Right cardiac atrium (tissue), 5 donors: ENCODE measurements around the gene PROS1. TPM values are rescaled to one million over a fixed set of nuclear protein-coding genes. Genes with fewer than 3 reads are reported as not detected.

Experiments used
- polyA plus RNA-seq: library from polyadenylated mRNA; stranded (reverse); fragments of 200-250 nt; gene quantifications from one replicate; pipeline ENCODE4 v1.2.3, GENCODE V29; 2013
- total RNA-seq, 4 donors: library from RNA; stranded (reverse); fragmentation: NEBNext Ultra II Directional; extraction: Animal tissue kit (Norgen Biotek cat#: 25700); gene quantifications; one replicate each; pipeline ENCODE4 v1.2.1, GENCODE V29; 2021
- donor health status: healthy with polysubstance abuse.
- donor health status: DM: no; HTN: yes; CAD: no.
- donor health status: DM: no; HTN: no; CAD: no.
- donor health status: DM: no; HTN: yes; CAD: no; lungs with severe emphysema.
- donor health status: DM: yes; HTN: yes; CAD: no.

PROS1 gene
- total and polyA plus RNA-seq, 5 donors: 48.3 to 89.7 (median 76.4) TPM

Other genes with a start within 250 kb of the PROS1 start
- 10 to 100 TPM in 1 of 4 donors, 1 to 10 TPM in 3; 5.9 to 10.1 (median 7.6) TPM for gene ARL13B, start 6.3 kb upstream of the PROS1 start, total RNA-seq
- 3.4 TPM for gene ARL13B, start 6.3 kb upstream of the PROS1 start, polyA plus RNA-seq
- gene STX19, start 54.7 kb upstream of the PROS1 start, total RNA-seq: under 1 TPM in 1 of 4 donors, not detected in 3; 0.28 TPM
- gene STX19, start 54.7 kb upstream of the PROS1 start, polyA plus RNA-seq: not detected
- gene DHFR2, start 89.0 kb upstream of the PROS1 start, total RNA-seq: 1 to 10 TPM; 3.5 to 5.7 (median 4.2) TPM
- gene DHFR2, start 89.0 kb upstream of the PROS1 start, polyA plus RNA-seq: 2.7 TPM
- 1 to 10 TPM; 6.4 to 9.0 (median 7.4) TPM for gene NSUN3, start 89.2 kb upstream of the PROS1 start, total RNA-seq
- 4.1 TPM for gene NSUN3, start 89.2 kb upstream of the PROS1 start, polyA plus RNA-seq